Forelimb muscle (tissue), 1 donor: ENCODE measurements around the gene RRAS. TPM values are rescaled to one million over a fixed set of nuclear protein-coding genes. Genes with fewer than 3 reads are reported as not detected.
"Not testable (repeated sequence)": the region's sequence is repeated elsewhere in the genome, so short reads cannot be mapped to it uniquely, and the experiment has no call there.

ENCODE experiments used
- DNase-seq: peaks from one replicate; pipeline ENCODE4 v3.0.0-alpha.2; 2013; ENCODE audit warnings: low read depth
- polyA plus RNA-seq: library from polyadenylated mRNA; unstranded; fragments of 120-200 nt; gene quantifications from one replicate; pipeline ENCODE4 v1.2.1, GENCODE V29; 2013; ENCODE audit not compliant: insufficient read length

RRAS gene
- polyA plus RNA-seq, 1 donor: 28.3 TPM

- DNase-seq: no peak
These were observed 7.4 kb downstream of the RRAS start for GRCh38 chr19:49632576-49632975.

- DNase-seq: no peak
These were observed 8.2 kb downstream of the RRAS start for GRCh38 chr19:49631610-49632192.

GRCh38 chr19:49631014-49631588 is 8.8 kb downstream of the RRAS start:
- no peak for DNase-seq

GRCh38 chr19:49629659-49630058 is 10.3 kb downstream of the RRAS start:
- DNase-seq: no peak

DNA sequence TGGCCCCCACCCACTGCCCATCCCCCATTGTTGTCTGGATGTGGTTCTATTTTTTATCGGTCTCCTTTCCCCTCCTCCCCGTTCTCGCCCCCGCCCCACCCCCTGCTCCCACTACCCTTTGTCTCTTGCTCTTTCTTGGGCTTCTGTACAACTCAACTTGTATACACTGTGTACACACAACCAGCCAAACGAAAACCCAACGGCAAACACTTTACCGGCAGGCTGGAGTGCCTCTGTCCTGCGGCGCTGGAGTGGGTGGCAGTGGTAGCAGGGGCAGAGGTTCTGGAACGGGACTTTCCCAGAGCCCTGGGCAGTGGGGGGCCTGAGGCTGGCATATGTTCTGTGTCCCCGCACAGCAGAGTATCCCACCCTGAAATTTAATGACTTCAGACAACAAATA is 13.7 kb downstream of the RRAS start:
- no peak for DNase-seq

- DNase-seq: no peak
These were observed 14.7 kb downstream of the RRAS start for GRCh38 chr19:49624967-49625910.

GRCh38 chr19:49617860-49618259 is 22.1 kb downstream of the RRAS start:
- not testable (repeated sequence) for DNase-seq

GRCh38 chr19:49616945-49617344 is 23.0 kb downstream of the RRAS start:
- DNase-seq: no peak

- DNase-seq: no peak
These were observed 23.4 kb downstream of the RRAS start for GRCh38 chr19:49616532-49616931.

- DNase-seq: no peak
These were observed 24.1 kb downstream of the RRAS start for GRCh38 chr19:49615861-49616260.

DNA sequence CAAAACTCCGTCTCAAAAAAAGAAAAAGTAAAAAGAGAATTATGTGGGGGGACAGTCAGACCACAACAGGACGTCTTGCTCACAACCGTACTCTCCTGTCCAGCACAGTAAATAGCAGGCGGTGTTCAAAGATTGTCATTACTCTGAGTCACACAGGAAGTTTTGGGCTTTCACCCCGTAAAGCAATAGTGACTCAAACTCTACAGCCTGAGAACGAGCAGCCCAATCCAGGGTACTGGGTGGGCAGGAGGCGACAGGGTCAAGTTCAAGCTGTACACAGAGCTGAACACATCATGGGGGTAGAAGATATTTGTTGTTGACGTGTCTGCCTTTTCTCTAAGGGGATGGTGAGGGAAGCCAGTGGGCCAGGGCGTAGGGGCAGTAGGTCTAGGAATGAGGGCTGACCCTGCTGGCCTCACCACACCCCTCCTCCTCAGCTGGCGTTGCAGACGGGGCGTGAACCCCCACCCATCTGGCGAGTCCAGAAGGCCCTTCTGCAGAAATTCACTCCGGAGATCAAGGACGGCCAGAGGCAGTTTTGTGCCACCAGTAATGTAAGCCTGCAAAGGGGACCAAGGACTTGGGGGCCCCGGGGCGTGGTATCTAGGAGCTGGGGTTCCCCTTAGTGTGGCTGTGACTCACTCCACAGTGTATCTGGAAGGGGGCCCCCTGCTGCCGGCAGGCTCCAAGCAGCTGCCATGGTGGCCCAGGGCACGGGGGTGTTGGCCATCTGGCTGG is 25.7 kb downstream of the RRAS start:
- no peak for DNase-seq

GRCh38 chr19:49613374-49613773 is 26.6 kb downstream of the RRAS start:
- DNase-seq: no peak

DNA sequence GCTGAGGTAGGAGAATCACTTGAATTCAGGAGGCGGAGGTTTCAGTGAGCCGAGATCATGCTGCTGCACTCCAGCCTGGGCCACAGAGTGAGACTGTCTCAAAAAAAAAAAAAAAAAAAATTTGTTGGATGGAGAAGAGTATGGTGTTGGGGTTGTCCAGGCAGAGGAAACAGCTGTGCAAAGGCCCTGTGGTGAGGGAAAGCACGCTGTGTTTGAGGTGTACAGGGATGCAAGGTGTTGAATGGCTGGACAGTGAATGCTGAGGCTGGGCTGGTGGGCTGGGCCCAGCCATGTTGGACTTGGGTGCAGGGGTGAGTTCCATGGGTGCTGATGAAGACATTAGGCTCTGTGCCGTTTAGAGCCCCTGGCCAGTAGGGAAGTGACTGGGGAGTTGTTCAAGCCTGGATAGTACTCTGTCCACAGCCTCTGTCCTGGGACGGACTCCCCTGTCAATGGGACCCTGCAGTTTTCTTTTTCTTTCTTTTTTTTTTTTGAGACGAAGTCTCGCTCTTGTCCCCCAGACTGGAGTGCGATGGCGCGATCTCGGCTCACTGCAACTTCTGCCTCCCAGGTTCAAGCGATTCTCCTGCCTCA is 30.3 kb downstream of the RRAS start:
- no peak for DNase-seq

DNA sequence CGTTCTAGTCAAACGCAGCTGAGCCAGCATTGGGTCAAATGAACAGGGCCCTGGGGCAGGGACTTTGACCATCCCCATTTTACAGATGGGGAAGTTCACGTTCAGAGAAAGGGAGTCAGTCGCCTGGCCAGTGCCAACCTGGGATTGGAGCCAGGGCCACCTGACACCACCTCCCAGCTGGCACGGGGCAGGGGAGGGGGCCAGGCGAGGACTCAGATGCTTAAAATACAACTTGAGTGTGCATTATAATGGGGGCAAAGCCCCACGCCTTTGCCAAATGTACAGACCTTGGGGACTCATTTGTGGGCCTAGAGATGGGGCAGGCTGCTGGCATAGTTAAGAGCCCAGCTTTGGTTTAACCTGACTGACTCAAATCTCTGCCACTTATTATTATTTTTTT is 34.3 kb downstream of the RRAS start:
- no peak for DNase-seq

DNA sequence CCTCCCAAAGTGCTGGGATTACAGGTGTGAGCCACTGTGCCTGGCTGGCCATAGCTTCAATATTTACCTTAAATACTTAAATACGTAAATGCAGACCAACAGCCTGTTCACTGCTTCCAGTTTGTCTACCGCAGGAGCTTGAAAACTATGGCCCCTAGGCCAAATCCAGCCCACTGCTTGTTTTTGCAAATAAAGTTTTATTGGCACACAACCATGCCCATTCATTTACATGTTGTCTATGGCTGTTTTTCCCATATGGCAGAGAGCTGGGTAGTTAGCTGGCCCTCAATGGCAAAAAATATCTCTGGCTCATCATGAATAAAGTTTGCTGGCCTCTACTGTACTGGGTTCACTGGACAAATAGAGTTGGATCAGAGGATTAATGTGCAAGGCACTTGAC is 37.1 kb downstream of the RRAS start:
- no peak for DNase-seq

DNA sequence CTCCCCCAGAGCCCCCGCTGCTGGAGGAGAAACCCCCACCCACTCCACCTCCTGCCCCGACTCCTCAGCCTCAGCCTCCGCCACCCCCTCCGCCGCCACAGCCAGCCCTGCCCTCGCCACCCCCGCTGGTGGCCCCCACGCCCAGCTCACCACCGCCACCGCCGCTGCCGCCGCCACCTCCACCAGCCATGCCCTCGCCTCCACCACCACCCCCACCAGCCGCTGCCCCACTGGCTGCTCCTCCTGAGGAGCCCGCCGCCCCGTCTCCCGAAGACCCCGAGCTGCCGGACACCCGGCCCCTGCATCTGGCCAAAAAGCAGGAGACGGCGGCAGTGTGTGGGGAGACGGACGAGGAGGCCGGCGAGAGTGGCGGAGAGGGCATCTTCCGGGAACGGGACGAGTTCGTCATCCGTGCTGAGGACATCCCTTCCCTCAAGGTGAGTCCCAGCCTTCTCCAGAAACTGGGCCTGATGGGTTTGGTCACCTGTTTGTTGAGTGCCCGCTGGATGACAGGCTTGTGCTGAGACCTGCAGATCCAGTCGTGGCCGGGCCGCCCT is 38.4 kb downstream of the RRAS start:
- no peak for DNase-seq

GRCh38 chr19:49599378-49600295 is 40.3 kb downstream of the RRAS start:
- no peak for DNase-seq

- no peak for DNase-seq
These were observed 42.3 kb downstream of the RRAS start for GRCh38 chr19:49597703-49597974.

DNA sequence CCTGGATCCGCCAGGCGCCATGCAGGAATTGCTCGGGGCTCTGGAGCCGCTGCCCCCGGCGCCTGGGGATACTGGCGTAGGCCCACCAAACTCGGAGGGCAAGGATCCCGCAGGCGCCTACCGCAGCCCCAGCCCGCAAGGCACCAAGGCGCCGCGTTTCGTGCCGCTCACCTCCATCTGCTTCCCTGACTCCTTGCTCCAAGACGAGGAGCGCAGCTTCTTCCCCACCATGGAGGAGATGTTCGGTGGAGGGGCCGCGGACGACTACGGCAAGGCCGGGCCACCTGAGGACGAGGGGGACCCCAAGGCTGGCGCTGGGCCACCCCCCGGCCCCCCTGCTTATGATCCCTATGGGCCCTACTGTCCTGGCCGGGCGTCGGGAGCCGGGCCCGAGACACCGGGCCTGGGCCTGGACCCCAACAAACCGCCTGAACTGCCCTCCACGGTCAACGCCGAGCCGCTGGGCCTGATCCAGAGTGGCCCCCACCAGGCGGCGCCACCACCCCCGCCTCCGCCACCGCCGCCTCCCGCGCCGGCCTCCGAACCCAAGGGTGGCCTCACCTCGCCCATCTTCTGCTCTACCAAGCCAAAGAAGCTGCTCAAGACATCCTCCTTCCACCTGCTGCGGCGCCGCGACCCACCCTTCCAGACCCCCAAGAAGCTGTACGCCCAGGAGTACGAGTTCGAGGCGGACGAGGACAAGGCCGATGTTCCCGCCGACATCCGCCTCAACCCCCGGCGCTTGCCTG is 42.8 kb downstream of the RRAS start:
- DNase-seq: no peak

- no peak for DNase-seq
These were observed 43.5 kb downstream of the RRAS start for GRCh38 chr19:49596407-49596806.
